Loucy (cell line): ENCODE results near the gene RPS6KA2.

Experiments used
- H2AFZ ChIP-seq: fragments of 200-600 bp; sonication (generic); 2 replicates; pipeline ENCODE4 v1.6.0; 2016; ENCODE audit warnings: antibody characterized with exemption, mild to moderate bottlenecking, low read length, moderate library complexity
- H3F3A ChIP-seq: fragments of 200-600 bp; 2 replicates; pipeline ENCODE4 v1.6.0; 2016; ENCODE audit warnings: antibody characterized with exemption, low read depth, mild to moderate bottlenecking
- H3K27me3 ChIP-seq: fragments of 200-600 bp; sonication (generic); 2 replicates; pipeline ENCODE4 v1.6.1; 2014; ENCODE audit warnings: low read length, mild to moderate bottlenecking; ENCODE audit not compliant: insufficient read depth, poor library complexity, severe bottlenecking
- H3K36me3 ChIP-seq: fragments of 200-600 bp; sonication (generic); 2 replicates; pipeline ENCODE4 v1.6.1; 2016; ENCODE audit warnings: low read length; ENCODE audit not compliant: insufficient read depth
- H3K4me1 ChIP-seq: fragments of 200-600 bp; sonication (generic); 2 replicates; pipeline ENCODE4 v1.5.1; 2014; ENCODE audit warnings: low read length, mild to moderate bottlenecking; ENCODE audit not compliant: insufficient read depth, poor library complexity, severe bottlenecking
- H3K4me2 ChIP-seq: fragments of 200-600 bp; sonication (generic); 2 replicates; pipeline ENCODE4 v1.6.0; 2014; ENCODE audit warnings: antibody characterized with exemption, low read length, low read depth, mild to moderate bottlenecking; ENCODE audit not compliant: poor library complexity, severe bottlenecking
- H3K4me3 ChIP-seq: fragments of 200-600 bp; sonication (generic); 2 replicates; pipeline ENCODE4 v1.5.1; 2014; ENCODE audit warnings: low read length, mild to moderate bottlenecking, mixed read lengths; ENCODE audit not compliant: poor library complexity, severe bottlenecking
- H3K79me2 ChIP-seq: fragments of 200-600 bp; sonication (generic); 2 replicates; pipeline ENCODE4 v1.6.1; 2014; ENCODE audit warnings: low read length; ENCODE audit not compliant: insufficient read depth
- H3K9ac ChIP-seq: fragments of 200-600 bp; sonication (generic); 2 replicates; pipeline ENCODE4 v1.6.0; 2014; ENCODE audit warnings: mild to moderate bottlenecking, low read depth, low read length, moderate library complexity; ENCODE audit not compliant: poor library complexity, severe bottlenecking
- H3K9me2 ChIP-seq: fragments of 200-600 bp; sonication (generic); replicated peaks from 2 replicates; pipeline ENCODE4 v1.6.1; 2016; ENCODE audit warnings: low read depth, low read length, mixed read lengths
- H3K9me3 ChIP-seq: fragments of 200-600 bp; sonication (generic); 2 replicates; pipeline ENCODE4 v1.6.1; 2014; ENCODE audit warnings: mild to moderate bottlenecking, antibody characterized with exemption, low read length, low read depth; ENCODE audit not compliant: insufficient read depth
- H4K20me1 ChIP-seq: fragments of 200-600 bp; sonication (generic); 2 replicates; pipeline ENCODE4 v1.6.0; 2014; ENCODE audit warnings: antibody characterized with exemption, low read length, mild to moderate bottlenecking; ENCODE audit not compliant: insufficient read depth, poor library complexity, severe bottlenecking
- EZH2phosphoT487 ChIP-seq: fragments of 200-600 bp; IDR thresholded peaks from 2 replicates; pipeline ENCODE4 v1.6.1; 2018; ENCODE audit warnings: antibody characterized with exemption, mild to moderate bottlenecking, moderate library complexity, borderline replicate concordance
- TF ChIP-seq, protein P1 (sequence below): fragments of 200-600 bp; sonication (generic); conservative IDR thresholded peaks from 2 replicates; pipeline ENCODE4 v1.5.1; 2014; ENCODE audit warnings: mild to moderate bottlenecking, antibody characterized with exemption, low read length

RPS6KA2 gene

DNA sequence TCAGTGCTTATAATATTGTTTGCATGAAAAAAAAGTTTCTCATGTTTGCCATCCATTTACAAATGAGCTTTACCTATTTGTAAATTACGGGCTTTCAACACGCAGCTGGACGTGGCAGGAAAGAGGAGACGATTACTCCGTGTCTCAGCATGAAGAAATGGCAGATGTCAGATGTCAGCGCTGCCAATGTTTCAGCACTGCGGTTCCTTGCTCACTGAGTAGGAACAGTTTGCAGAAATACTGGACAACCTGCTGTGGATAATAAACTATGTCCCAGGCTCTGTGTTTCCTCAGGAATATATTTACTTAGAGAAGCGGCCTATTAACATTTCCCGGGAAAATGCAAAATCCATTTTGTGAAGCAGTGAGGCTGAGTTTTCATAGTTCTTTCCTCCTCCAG, 63.2 kb downstream of the RPS6KA2 start:
- TF ChIP-seq, protein P1, sequence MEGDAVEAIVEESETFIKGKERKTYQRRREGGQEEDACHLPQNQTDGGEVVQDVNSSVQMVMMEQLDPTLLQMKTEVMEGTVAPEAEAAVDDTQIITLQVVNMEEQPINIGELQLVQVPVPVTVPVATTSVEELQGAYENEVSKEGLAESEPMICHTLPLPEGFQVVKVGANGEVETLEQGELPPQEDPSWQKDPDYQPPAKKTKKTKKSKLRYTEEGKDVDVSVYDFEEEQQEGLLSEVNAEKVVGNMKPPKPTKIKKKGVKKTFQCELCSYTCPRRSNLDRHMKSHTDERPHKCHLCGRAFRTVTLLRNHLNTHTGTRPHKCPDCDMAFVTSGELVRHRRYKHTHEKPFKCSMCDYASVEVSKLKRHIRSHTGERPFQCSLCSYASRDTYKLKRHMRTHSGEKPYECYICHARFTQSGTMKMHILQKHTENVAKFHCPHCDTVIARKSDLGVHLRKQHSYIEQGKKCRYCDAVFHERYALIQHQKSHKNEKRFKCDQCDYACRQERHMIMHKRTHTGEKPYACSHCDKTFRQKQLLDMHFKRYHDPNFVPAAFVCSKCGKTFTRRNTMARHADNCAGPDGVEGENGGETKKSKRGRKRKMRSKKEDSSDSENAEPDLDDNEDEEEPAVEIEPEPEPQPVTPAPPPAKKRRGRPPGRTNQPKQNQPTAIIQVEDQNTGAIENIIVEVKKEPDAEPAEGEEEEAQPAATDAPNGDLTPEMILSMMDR: no peak
- no peak for TF ChIP-seq EZH2phosphoT487
- no peaks in the 10 kb centered on the region for H3K79me2 ChIP-seq

DNA sequence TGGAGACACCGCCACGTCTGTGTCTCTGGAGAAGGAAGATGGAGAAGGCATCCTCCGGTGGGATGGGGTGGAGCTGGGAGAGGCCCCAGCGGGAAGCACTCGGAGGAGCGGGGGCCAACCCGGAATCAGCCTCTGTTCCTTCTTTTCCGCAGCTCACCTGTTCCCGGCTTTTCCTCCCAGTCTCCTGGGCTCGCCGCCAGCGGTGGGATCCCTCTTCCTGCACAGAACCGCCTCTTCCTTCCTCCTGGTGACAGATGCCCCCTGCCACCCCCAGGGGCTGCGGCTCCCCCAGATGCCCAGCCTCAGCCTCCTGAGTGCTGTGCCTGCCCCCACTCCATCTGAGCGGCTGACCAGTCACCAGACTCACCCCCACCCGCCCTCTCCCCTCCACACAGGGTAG, 63.9 kb downstream of the RPS6KA2 start:
- TF ChIP-seq, protein P1: no peak
- no peak for TF ChIP-seq EZH2phosphoT487
- no peaks in the 10 kb centered on the region for H3K9me2 ChIP-seq
- no peak overlapping the region for H3K9ac ChIP-seq
- H3K79me2 ChIP-seq: no peaks in the 10 kb centered on the region
- H3K36me3 ChIP-seq: no peaks in the 10 kb centered on the region
- no peak overlapping the region for H2AFZ ChIP-seq
- no peaks in the 10 kb centered on the region for H3K4me1 ChIP-seq
- H3K9me3 ChIP-seq: no peaks in the 10 kb centered on the region
- H3K4me3 ChIP-seq: no peak overlapping the region
- no peak overlapping the region for H3K4me2 ChIP-seq
- H4K20me1 ChIP-seq: no peaks in the 10 kb centered on the region
- no peaks in the 10 kb centered on the region for H3F3A ChIP-seq
- H3K27me3 ChIP-seq: no peaks in the 10 kb centered on the region

More for the DNA sequence above, 63.2 kb downstream of the RPS6KA2 start:
- no peaks in the 10 kb centered on the region for H3K9me2 ChIP-seq
- no peaks in the 10 kb centered on the region for H3K27me3 ChIP-seq
- H3K9ac ChIP-seq: no peak overlapping the region
- H4K20me1 ChIP-seq: no peaks in the 10 kb centered on the region
- H3F3A ChIP-seq: no peaks in the 10 kb centered on the region
- no peaks in the 10 kb centered on the region for H3K36me3 ChIP-seq
- H2AFZ ChIP-seq: no peak overlapping the region
- no peaks in the 10 kb centered on the region for H3K9me3 ChIP-seq
- H3K4me2 ChIP-seq: no peak overlapping the region
- no peak overlapping the region for H3K4me3 ChIP-seq
- no peaks in the 10 kb centered on the region for H3K4me1 ChIP-seq

DNA sequence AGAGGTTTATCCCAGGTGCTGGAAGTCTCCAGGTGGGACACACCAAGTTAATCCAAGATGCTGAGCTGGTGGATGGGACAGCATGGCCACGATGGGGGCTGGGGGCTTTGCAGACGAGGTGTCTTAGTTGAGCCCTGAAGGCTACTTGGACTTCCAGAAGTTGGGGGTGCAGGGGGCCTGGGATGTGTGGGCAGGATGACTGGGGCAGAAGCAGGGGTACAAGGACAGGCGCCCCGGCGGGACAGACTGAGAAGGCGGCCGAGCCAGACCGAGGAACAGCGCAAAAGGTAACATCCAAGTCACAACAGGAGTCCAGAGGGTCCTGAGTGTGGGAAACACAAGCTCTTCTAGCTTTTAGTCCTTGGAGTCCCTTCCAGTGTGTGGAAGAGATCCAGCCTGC, 64.3 kb downstream of the RPS6KA2 start:
- H3K9me3 ChIP-seq: no peaks in the 10 kb centered on the region
- H3K4me1 ChIP-seq: no peaks in the 10 kb centered on the region
- H3K9me2 ChIP-seq: no peaks in the 10 kb centered on the region
- no peaks in the 10 kb centered on the region for H3K36me3 ChIP-seq
- no peaks in the 10 kb centered on the region for H3K27me3 ChIP-seq
- no peak overlapping the region for H3K4me2 ChIP-seq
- no peak overlapping the region for H3K4me3 ChIP-seq
- no peaks in the 10 kb centered on the region for H3F3A ChIP-seq
- H2AFZ ChIP-seq: no peak overlapping the region
- H3K79me2 ChIP-seq: no peaks in the 10 kb centered on the region
- no peak for TF ChIP-seq EZH2phosphoT487
- TF ChIP-seq, protein P1: no peak
- no peaks in the 10 kb centered on the region for H4K20me1 ChIP-seq
- H3K9ac ChIP-seq: no peak overlapping the region
